Vagina (tissue), 2 donors: ENCODE data around the gene PTPRCAP.

Experiments used
- CTCF ChIP-seq, 3 experiments: fragments of 450-650 bp in 2 of 3; fragments of 200-600 bp in 1 of 3; sonication (generic) in 1 of 3; IDR thresholded peaks; one replicate each; pipeline ENCODE4 v1.5.1; 2017 to 2019; ENCODE audit warnings: antibody characterized with exemption in 3 of 3, mild to moderate bottlenecking in 2 of 3, moderate library complexity in 2 of 3
- POLR2A ChIP-seq, 2 donors: fragments of 450-650 bp; IDR thresholded peaks; one replicate each; pipeline ENCODE4 v1.6.1; 2017; ENCODE audit warnings: antibody characterized with exemption in 2 of 2, mild to moderate bottlenecking in 2 of 2, moderate library complexity in 2 of 2
- POLR2AphosphoS5 ChIP-seq, 2 donors: sonication (generic); formaldehyde crosslinking; IDR thresholded peaks; one replicate each; pipeline ENCODE4 v1.9.0; 2017; ENCODE audit warnings: antibody characterized with exemption in 2 of 2, mild to moderate bottlenecking in 2 of 2, low read depth in 1 of 2; ENCODE audit not compliant: insufficient read depth in 1 of 2

DNA sequence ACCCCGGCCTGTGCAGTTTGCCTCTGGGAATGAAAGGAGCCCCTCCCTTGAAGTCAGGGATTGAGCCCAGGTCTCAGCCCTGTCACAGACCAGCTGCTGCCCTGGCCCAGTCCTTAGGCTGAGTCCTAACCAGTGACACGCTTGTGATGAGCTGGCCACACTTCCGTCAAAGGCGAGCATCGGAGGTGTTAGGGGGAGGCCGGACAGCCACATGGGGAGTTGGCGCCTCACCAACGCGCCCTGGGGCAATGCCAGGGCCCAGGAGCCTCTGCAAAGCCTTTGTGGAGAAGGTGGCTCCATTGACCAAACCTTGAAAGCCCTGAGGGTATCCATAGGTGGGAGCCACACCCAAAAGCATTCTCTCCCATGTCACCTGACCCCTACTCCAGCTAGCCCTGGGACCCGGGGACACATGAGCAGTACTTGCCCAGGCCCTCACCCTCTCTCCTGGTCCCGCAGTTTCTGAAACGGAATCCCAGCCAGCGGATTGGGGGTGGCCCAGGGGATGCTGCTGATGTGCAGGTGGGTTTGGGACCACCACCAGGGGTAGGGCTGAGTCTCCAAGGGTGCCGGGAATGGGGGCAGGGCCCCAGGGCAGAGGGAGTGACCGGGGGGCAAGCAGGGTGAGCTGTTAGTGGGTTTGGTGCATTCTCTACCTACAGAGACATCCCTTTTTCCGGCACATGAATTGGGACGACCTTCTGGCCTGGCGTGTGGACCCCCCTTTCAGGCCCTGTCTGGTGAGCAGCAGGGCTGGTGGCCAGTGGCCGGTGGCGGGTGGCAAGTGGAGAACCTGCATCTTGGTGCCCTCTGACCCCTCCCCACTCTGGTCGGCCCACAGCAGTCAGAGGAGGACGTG is 3.7 kb downstream of the PTPRCAP start:
- TF ChIP-seq POLR2AphosphoS5 (IDR thresholded peaks at IDR 0.05; ENCODE audit: insufficient read depth in 1 of 2, low read depth in 1 of 2) = no peak
- TF ChIP-seq CTCF (IDR thresholded peaks at IDR 0.05) = no peak
- no peak for TF ChIP-seq POLR2A (IDR thresholded peaks at IDR 0.05)
